OCI-LY3 (cell line): Measurements from ENCODE around the gene RRN3.
A peak's percentile ranks its signal among the peaks of the same experiment; 100 is the strongest.
"Not testable (repeated sequence)": the region's sequence is repeated elsewhere in the genome, so short reads cannot be mapped to it uniquely, and the experiment has no call there.

Source experiments
- H2AFZ ChIP-seq: fragments of 200-600, 300-600 bp; shearing (Covaris generic); 2 replicates; pipeline ENCODE4 v1.6.0; 2014; ENCODE audit warnings: antibody characterized with exemption, low read depth, low read length
- H3K27ac ChIP-seq: fragments of 200-600, 300-600 bp; sonication (generic); 2 replicates; pipeline ENCODE4 v1.5.1; 2014; ENCODE audit warnings: mild to moderate bottlenecking, low read length, moderate library complexity, mixed read lengths
- H3K27me3 ChIP-seq: fragments of 200-600, 300-600 bp; sonication (generic); 2 replicates; pipeline ENCODE4 v1.6.1; 2014; ENCODE audit warnings: low read depth, low read length, mixed read lengths
- H3K36me3 ChIP-seq: fragments of 200-600, 300-600 bp; sonication (generic); replicated peaks from 2 replicates; pipeline ENCODE3; 2014; ENCODE audit warnings: low read depth, low read length, mixed read lengths
- H3K4me1 ChIP-seq: fragments of 300-600, 200-600 bp; sonication (generic); 2 replicates; pipeline ENCODE4 v1.6.1; 2014; ENCODE audit warnings: low read length, mixed read lengths
- H3K4me2 ChIP-seq: fragments of 200-600, 300-600 bp; sonication (generic); 2 replicates; pipeline ENCODE4 v1.6.1; 2014; ENCODE audit warnings: low read length, mixed read lengths
- H3K4me3 ChIP-seq: fragments of 300-600, 200-600 bp; sonication (generic); 2 replicates; pipeline ENCODE4 v1.5.1; 2014; ENCODE audit warnings: antibody characterized with exemption, mild to moderate bottlenecking, low read length, moderate library complexity
- H3K79me2 ChIP-seq: fragments of 300-600, 200-600 bp; shearing (Covaris generic); 2 replicates; pipeline ENCODE4 v1.6.1; 2014; ENCODE audit warnings: mild to moderate bottlenecking, low read length, mixed read lengths
- H3K9ac ChIP-seq: fragments of 300-600, 200-600 bp; shearing (Covaris generic); 2 replicates; pipeline ENCODE4 v1.6.0; 2014; ENCODE audit warnings: mild to moderate bottlenecking, low read length, moderate library complexity
- H3K9me3 ChIP-seq: fragments of 200-600, 300-600 bp; shearing (Covaris generic); 2 replicates; pipeline ENCODE4 v1.6.1; 2014; ENCODE audit warnings: low read length, mixed read lengths; ENCODE audit not compliant: insufficient read depth
- H4K20me1 ChIP-seq: fragments of 200-600, 300-600 bp; sonication (generic); 2 replicates; pipeline ENCODE4 v1.6.1; 2016; ENCODE audit warnings: low read length, mixed read lengths; ENCODE audit not compliant: insufficient read depth

The RRN3 gene

GRCh38 chr16:15099366-15099909, 5.4 kb upstream of the RRN3 start:
- not testable (repeated sequence) for H4K20me1 ChIP-seq, H3K9ac ChIP-seq, H3K27ac ChIP-seq, H2AFZ ChIP-seq, H3K36me3 ChIP-seq, H3K4me3 ChIP-seq, H3K9me3 ChIP-seq, H3K27me3 ChIP-seq, H3K4me2 ChIP-seq, H3K79me2 ChIP-seq, H3K4me1 ChIP-seq

DNA sequence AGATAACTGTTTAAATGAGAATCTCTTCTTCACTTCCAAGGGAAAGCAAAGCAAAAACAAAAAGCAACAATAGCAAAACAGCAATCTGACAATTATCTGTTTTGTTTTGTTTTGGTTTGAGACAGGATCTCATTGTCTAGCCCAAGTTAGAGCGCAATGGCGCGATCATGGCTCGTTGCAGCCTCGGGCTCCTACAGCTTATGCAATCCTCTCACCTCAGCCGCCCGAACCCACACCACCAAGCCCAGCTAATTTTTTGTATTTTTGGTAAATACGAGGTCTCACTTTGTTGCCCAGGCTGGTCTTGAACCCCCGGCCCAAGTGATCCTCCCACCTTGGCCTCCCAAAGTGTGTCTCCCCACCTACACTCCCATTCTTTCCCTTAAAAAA, 2.5 kb upstream of the RRN3 start:
- H2AFZ ChIP-seq, H3K4me2 ChIP-seq, H3K27ac ChIP-seq: not testable (repeated sequence)

DNA sequence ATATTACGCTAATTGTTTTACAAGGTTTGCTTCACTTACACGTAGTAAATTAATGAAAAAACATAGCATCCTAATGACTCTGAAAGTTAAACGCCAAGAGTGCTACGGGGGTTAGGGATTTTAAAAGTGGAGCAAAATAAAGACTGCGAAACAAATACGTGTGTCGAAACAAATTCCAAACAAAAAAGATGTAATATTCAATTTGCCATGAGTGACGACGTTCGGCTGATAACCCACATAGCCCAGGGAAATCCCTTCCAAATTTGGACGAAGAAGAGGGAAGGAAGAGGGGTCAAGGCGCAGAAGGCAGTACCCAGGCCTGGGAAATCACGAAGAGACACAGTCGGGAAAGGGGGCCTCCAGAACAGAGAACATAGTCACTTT, 509 bp downstream of the RRN3 start:
- H3K4me2 ChIP-seq: peak overlapping the region; percentile 77
- H3K27ac ChIP-seq: 0 out of 2 replicates have a peak overlapping the region, but pooled peaks have one; percentile 18
- not testable (repeated sequence) for H4K20me1 ChIP-seq, H3K4me1 ChIP-seq, H3K36me3 ChIP-seq, H2AFZ ChIP-seq, H3K27me3 ChIP-seq, H3K9me3 ChIP-seq
- H3K9ac ChIP-seq: peak overlapping the region; percentile 89
- H3K4me3 ChIP-seq: peak overlapping the region; percentile 93
- peaks cover 22% of the 10 kb centered on the region for H3K79me2 ChIP-seq

More for the DNA sequence above, 2.5 kb upstream of the RRN3 start:
- H3K4me3 ChIP-seq, H3K36me3 ChIP-seq, H3K27me3 ChIP-seq, H3K9me3 ChIP-seq, H3K9ac ChIP-seq, H4K20me1 ChIP-seq, H3K4me1 ChIP-seq: not testable (repeated sequence)
- peaks cover 22% of the 10 kb centered on the region for H3K79me2 ChIP-seq

DNA sequence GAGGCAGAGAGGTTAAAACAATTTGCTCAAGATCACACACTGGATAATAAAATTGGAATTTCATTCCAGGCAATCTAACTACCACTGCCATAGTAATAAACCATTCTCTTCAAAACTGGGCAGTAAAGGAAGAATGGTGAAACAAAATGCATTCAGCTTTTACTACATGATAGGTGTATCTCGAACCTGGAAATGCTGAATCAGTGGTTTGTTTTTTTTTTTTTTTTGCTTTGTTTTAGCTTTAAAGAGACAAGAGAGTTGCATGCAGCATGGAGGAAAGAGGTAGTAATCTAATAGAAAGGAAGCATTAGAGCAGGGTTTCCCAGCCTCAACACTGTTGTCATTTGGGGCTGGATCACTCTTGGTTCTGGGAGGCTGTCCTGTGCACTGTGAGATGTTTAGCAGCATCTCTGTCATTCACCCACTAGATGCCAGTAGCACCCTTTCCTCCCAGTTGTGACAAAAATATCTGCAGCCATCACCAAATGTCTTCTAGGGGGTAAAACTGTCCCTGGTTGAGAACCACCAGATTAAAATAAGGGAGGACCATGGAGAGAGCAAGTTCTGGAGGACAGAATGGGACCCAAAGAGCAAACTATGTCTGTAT, 3.3 kb downstream of the RRN3 start:
- not testable (repeated sequence) for H3K4me3 ChIP-seq, H3K27ac ChIP-seq, H3K27me3 ChIP-seq, H2AFZ ChIP-seq, H3K4me1 ChIP-seq, H3K9me3 ChIP-seq, H3K36me3 ChIP-seq, H3K4me2 ChIP-seq, H4K20me1 ChIP-seq, H3K9ac ChIP-seq
- peaks cover 22% of the 10 kb centered on the region for H3K79me2 ChIP-seq

DNA sequence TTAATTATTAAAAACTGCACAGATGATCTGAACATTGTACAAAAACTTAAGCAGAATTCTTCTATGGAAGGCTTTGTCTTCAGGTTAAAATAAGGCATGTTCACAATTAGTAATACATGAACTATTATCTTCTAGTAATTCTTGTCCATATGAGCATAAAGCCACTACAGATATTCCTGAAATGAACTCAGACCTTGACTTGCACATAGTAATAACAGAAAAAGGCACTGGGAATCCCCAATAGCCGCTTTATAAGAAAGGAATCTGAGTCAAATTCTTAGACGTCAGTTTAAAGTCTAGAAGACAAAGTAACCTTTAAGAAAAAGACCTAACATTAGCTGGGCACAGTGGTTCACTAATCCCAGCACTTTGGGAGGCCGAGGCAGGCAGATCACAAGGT, 11.3 kb downstream of the RRN3 start:
- not testable (repeated sequence) for H3K4me3 ChIP-seq, H3K27ac ChIP-seq, H4K20me1 ChIP-seq, H3K27me3 ChIP-seq, H2AFZ ChIP-seq, H3K9me3 ChIP-seq, H3K79me2 ChIP-seq, H3K4me1 ChIP-seq, H3K9ac ChIP-seq, H3K36me3 ChIP-seq, H3K4me2 ChIP-seq

DNA sequence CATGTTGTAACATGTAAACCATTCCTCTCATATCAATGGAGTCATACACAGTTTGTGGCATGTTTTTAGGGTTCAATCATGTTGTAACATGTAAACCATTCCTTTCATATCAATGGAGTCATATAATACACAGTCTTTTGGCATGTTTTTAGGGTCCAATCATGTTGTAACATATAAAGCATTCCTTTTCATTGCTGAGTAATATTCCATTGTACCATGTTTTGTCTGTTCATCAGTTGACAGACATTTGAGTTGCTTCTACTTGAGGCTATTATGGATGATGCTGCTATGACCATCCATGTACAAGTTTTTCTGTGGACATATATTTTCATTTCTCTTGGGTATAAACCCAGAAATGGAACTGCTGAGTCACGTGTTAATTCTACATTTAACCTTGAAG, 13.2 kb downstream of the RRN3 start:
- not testable (repeated sequence) for H3K79me2 ChIP-seq, H3K4me1 ChIP-seq, H3K27ac ChIP-seq, H3K4me3 ChIP-seq, H2AFZ ChIP-seq, H3K9me3 ChIP-seq, H4K20me1 ChIP-seq, H3K4me2 ChIP-seq, H3K36me3 ChIP-seq, H3K9ac ChIP-seq, H3K27me3 ChIP-seq

DNA sequence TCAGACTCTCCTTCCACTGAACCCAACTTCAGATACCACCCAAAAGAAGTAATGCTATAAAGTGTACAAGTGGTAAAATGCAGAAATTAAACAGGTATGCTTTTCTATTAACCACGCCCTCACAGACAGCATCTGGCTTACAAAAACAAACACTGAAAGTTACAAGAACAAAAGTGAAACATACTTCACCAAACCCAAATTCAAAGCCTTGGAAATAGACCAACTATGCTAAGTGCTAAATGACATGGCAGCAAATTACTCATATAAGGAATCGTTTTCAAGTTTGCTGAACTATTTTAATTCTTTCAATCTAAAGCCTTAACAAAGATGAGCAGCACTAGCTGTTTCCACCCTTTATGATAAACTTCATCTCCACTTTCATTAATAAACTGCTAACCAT, 17.9 kb downstream of the RRN3 start:
- H3K4me3 ChIP-seq, H3K4me2 ChIP-seq, H3K9ac ChIP-seq, H3K27ac ChIP-seq, H2AFZ ChIP-seq, H3K79me2 ChIP-seq, H4K20me1 ChIP-seq, H3K9me3 ChIP-seq, H3K4me1 ChIP-seq, H3K27me3 ChIP-seq: not testable (repeated sequence)
- H3K36me3 ChIP-seq: peaks cover 27% of the 10 kb centered on the region
